OCI-LY1 (cell line): ENCODE data around the gene SLC25A4.

Source experiments
- EZH2 ChIP-seq: fragments of 200-600 bp; sonication (generic), shearing (Covaris generic); IDR thresholded peaks from 2 replicates; pipeline ENCODE4 v1.8.0; 2017; ENCODE audit warnings: borderline replicate concordance, mixed run types, mild to moderate bottlenecking, antibody characterized with exemption, low read length, moderate library complexity, mixed read lengths
- TF ChIP-seq, protein P1 (sequence below): fragments of 200-600 bp; sonication (generic), shearing (Covaris generic); IDR thresholded peaks from 2 replicates; pipeline ENCODE4 v1.5.1; 2017; ENCODE audit warnings: mild to moderate bottlenecking, antibody characterized with exemption, low read length, moderate library complexity, mixed read lengths

DNA sequence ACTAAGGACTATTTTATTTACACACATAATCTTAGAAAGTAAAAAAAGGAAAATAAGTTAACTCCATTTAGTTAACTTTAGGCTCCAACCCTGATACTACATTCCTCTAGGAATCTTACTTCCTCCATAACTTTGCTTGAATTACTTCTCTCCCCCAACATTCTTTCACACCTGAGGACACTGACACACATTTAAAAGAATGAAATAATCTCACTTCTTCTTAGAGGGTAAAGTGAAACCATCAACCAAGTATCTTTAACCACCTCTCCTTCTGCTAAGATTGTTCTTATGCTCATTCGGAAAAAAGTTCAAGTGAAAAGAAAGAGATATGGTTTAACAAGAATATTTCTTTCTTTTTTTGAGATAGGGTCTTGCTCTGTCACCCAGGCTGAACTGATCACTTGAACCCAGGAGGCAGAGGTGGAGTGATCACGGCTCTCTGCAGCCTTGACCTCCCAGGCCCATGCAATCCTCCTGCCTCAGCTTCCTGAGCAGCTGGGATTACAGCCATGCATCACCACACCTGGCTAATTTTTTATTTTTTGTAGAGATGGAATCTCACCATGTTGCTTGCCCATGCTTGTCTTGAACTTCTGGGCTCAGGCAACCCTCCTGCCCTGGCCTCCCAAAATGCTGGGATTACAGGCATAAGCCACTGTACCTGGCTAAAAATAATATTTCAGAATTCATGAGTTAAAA lies 28.5 kb downstream of the SLC25A4 start:
- no peak for TF ChIP-seq EZH2
- TF ChIP-seq, protein P1, sequence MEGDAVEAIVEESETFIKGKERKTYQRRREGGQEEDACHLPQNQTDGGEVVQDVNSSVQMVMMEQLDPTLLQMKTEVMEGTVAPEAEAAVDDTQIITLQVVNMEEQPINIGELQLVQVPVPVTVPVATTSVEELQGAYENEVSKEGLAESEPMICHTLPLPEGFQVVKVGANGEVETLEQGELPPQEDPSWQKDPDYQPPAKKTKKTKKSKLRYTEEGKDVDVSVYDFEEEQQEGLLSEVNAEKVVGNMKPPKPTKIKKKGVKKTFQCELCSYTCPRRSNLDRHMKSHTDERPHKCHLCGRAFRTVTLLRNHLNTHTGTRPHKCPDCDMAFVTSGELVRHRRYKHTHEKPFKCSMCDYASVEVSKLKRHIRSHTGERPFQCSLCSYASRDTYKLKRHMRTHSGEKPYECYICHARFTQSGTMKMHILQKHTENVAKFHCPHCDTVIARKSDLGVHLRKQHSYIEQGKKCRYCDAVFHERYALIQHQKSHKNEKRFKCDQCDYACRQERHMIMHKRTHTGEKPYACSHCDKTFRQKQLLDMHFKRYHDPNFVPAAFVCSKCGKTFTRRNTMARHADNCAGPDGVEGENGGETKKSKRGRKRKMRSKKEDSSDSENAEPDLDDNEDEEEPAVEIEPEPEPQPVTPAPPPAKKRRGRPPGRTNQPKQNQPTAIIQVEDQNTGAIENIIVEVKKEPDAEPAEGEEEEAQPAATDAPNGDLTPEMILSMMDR: no peak
